Chondrocyte (in vitro differentiated cells): ENCODE measurements around the gene GNA12. TPM values are rescaled to one million over a fixed set of nuclear protein-coding genes. Genes with fewer than 3 reads are reported as not detected.
A peak's percentile ranks its signal among the peaks of the same experiment; 100 is the strongest.

Experiments used
- DNase-seq: peaks from one replicate; pipeline ENCODE4 v3.0.0; 2021; ENCODE audit warnings: mixed read lengths, low spot score
- H3K27ac Mint-ChIP-seq: one replicate; pipeline ENCODE4 v1.8.0; 2021; ENCODE audit warnings: mild to moderate bottlenecking, moderate library complexity, mixed read lengths; ENCODE audit not compliant: unreplicated experiment
- H3K27me3 Mint-ChIP-seq: 2 replicates; pipeline ENCODE4 v1.8.0; 2021; ENCODE audit warnings: low read depth, mixed read lengths
- H3K36me3 Mint-ChIP-seq: 2 replicates; pipeline ENCODE4 v1.8.0; 2021; ENCODE audit warnings: low read depth, mixed read lengths
- H3K4me1 Mint-ChIP-seq: 2 replicates; pipeline ENCODE4 v1.8.0; 2021; ENCODE audit warnings: low read depth, mild to moderate bottlenecking, mixed read lengths
- H3K4me3 Mint-ChIP-seq: one replicate; pipeline ENCODE4 v1.8.0; 2021; ENCODE audit warnings: mild to moderate bottlenecking, moderate library complexity, mixed read lengths; ENCODE audit not compliant: unreplicated experiment
- H3K9me3 Mint-ChIP-seq: 2 replicates; pipeline ENCODE4 v1.8.0; 2021; ENCODE audit warnings: low read depth, mixed read lengths
- total RNA-seq: library from RNA; stranded (reverse); gene quantifications from 3 replicates; pipeline ENCODE4 v1.2.1, GENCODE V29; 2021
- TF ChIP-seq, protein P1 (sequence below): fragments of 200-600 bp; sonication (generic); IDR thresholded peaks from 2 replicates; pipeline ENCODE4 v1.5.0; 2021; ENCODE audit warnings: antibody characterized with exemption, mild to moderate bottlenecking, moderate library complexity

Gene GNA12
- total RNA-seq, 1 donor from 2014 or later = 111 TPM

DNA sequence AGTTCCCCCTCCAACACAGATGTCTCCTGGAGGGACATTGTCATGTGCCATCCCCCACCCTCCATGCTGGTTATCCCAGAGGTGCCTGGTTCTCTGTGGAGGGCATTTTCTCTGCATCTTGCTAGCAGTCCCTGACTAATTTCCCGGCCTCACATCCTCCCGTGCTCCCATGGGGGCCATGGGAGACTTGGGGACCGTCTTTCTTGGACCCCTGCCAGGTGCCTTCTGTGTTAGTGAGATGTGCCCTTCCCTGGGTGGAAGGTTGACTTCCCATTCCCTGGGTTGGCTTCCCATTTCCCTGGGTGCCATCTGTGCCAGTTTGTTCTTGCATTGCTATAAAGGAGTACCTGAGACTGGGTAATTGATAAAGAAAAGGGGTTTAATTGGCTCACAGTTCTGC lies 22.5 kb upstream of the GNA12 start:
- Mint-ChIP-seq H3K4me1 (peaks cover 32% of the 10 kb centered on the region), H3K27ac (no peak overlapping the region), H3K4me3 (no peak overlapping the region), H3K27me3 (no peaks in the 10 kb centered on the region), H3K36me3 (no peaks in the 10 kb centered on the region), H3K9me3 (no peaks in the 10 kb centered on the region)
- TF ChIP-seq, protein P1, sequence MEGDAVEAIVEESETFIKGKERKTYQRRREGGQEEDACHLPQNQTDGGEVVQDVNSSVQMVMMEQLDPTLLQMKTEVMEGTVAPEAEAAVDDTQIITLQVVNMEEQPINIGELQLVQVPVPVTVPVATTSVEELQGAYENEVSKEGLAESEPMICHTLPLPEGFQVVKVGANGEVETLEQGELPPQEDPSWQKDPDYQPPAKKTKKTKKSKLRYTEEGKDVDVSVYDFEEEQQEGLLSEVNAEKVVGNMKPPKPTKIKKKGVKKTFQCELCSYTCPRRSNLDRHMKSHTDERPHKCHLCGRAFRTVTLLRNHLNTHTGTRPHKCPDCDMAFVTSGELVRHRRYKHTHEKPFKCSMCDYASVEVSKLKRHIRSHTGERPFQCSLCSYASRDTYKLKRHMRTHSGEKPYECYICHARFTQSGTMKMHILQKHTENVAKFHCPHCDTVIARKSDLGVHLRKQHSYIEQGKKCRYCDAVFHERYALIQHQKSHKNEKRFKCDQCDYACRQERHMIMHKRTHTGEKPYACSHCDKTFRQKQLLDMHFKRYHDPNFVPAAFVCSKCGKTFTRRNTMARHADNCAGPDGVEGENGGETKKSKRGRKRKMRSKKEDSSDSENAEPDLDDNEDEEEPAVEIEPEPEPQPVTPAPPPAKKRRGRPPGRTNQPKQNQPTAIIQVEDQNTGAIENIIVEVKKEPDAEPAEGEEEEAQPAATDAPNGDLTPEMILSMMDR = no peak
- DNase-seq = no peak

DNA sequence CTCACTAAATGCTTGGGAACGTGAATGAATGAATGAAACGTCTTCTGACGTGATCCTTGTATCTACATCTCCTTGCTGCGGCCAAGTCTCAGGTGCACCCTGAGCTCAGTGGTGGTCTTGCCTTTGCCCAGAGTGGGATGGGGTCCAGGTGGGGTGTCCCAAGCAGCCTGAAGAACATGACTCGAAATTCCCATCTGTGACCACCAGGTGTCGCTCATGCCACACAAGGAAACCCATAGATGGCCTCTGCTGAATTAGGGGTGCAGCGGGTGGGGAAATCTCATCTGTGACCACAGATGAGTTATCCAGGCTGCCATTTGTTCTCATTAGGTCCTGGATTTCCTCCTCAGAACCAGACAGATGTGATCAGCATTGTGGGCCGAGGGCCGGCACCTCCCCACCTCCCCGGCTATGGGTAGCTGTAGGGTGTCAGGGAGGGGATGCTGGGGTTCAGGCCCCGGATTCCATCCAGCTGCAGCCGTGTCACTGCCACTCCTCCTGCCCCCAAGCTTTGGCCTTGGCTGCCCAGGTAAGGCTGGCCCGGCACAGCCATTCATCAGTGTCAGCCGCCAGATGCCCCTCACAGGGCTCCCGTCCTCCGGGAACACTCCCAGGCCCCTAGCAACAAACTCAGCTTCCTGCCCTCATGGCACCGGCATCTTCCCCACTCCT lies 21.0 kb upstream of the GNA12 start:
- Mint-ChIP-seq H3K9me3 (no peaks in the 10 kb centered on the region), H3K27me3 (no peaks in the 10 kb centered on the region), H3K36me3 (no peaks in the 10 kb centered on the region), H3K27ac (peak overlapping the region; percentile 99), H3K4me3 (no peak overlapping the region), H3K4me1 (peaks cover 29% of the 10 kb centered on the region)
- DNase-seq = no peak
- TF ChIP-seq, protein P1 = peak; percentile 97

DNA sequence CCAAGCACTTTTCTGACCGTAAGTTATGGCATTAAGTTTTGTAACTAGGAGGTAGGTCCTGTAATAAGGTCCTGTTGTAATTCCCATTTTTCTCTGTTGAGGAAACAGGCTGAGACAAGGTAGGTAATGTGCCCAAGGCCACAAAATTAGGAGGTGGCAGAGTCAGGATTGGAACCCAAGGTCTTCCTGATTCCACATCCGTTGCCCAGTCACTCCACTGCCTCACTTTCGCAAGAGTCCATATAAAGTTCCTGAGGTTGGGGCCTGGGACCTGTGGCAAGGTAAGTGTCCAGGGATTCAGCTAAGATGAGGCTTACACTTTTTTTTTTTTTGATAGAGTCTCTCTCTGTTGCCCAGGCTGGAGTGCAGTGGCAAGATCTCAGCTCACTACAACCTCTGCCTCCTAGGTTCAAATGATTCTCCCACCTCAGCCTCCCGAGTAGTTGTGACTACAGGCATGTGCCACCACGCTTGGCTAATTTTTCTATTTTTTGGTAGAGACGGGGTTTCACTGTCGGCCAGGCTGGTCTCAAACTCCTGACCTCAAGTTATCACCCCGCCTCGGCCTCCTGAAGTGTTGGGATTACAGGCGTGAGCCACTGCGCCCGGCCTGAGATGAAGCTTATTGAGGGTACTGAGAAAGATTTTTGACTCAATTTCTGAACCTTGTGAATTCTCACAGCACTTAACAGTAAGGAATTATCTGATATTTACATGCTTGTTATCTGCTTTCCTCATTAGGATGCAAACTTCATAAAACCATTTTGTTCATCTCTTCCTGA lies 20.3 kb upstream of the GNA12 start:
- Mint-ChIP-seq H3K27me3 (no peaks in the 10 kb centered on the region), H3K4me1 (peaks cover 29% of the 10 kb centered on the region), H3K27ac (peak overlapping the region; percentile 99), H3K9me3 (no peaks in the 10 kb centered on the region), H3K36me3 (no peaks in the 10 kb centered on the region), H3K4me3 (peak overlapping the region; percentile 68)
- no peak for DNase-seq
- TF ChIP-seq, protein P1 = no peak

GRCh38 chr7:2863461-2864066 lies 19.5 kb upstream of the GNA12 start:
- peak overlapping the region; percentile 99 for H3K27ac Mint-ChIP-seq
- TF ChIP-seq, protein P1 = peak; percentile 2
- H3K4me1 Mint-ChIP-seq = peaks cover 29% of the 10 kb centered on the region
- peak overlapping the region; percentile 68 for H3K4me3 Mint-ChIP-seq
- DNase-seq = no peak
- H3K36me3 Mint-ChIP-seq = no peaks in the 10 kb centered on the region
- no peaks in the 10 kb centered on the region for H3K9me3 Mint-ChIP-seq
- no peaks in the 10 kb centered on the region for H3K27me3 Mint-ChIP-seq

DNA sequence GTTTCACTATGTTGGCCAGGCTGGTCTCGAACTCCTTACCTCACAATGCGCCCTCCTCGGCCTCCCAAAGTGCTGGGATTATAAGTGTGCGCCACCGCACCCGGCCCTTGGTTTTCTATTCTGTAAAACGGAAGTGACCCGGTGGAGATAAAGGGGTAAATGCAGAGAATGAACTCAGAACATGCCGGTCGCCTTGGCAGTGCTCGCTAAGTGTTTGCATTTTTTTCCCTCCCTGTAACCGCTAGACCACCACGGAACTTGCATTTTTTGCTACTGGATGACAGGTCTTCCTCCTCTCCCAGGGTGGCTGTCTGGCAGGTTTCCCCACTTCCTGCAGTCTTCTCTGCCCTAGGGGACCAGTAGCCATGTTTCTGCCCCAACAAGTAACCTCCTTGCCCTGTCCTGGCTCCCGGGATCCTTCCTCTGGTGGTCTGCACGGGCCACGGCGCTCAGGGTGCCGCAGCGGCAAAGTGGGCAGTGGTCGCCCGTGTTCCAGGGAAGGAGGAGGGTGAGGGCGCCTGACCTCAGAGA lies 18.8 kb upstream of the GNA12 start:
- DNase-seq = no peak
- Mint-ChIP-seq H3K36me3 (no peaks in the 10 kb centered on the region), H3K27ac (peak overlapping the region; percentile 99), H3K4me3 (peak overlapping the region; percentile 68), H3K27me3 (no peaks in the 10 kb centered on the region), H3K9me3 (no peaks in the 10 kb centered on the region), H3K4me1 (peaks cover 29% of the 10 kb centered on the region)
- TF ChIP-seq, protein P1 = no peak
